HEK293T (cell line): ENCODE data around the gene CKLF.
A peak's percentile ranks its signal among the peaks of the same experiment; 100 is the strongest.

ENCODE experiments used
- CTCF ChIA-PET: fragments of 350-600 bp; formaldehyde crosslinking; extraction: SDS; loops from one replicate; lab custom pipeline; 2021; ENCODE audit warnings: antibody characterized with exemption, inconsistent platforms; lab: Yijun Ruan, JAX
- POLR2A ChIA-PET: fragments of 350-600 bp; formaldehyde crosslinking; extraction: SDS; loops from one replicate; lab custom pipeline; 2020; ENCODE audit warnings: antibody characterized with exemption, inconsistent platforms; lab: Yijun Ruan, JAX
- DNase-seq: peaks from one replicate; pipeline ENCODE4 v3.0.0; 2012; ENCODE audit warnings: mixed read lengths; ENCODE audit errors: extremely low spot score
- ARNT ChIP-seq: fragments of 450-650 bp; IDR thresholded peaks from 2 replicates; pipeline ENCODE4 v1.6.1; 2017; ENCODE audit warnings: mild to moderate bottlenecking
- BHLHE40 ChIP-seq: fragments of 450-650 bp; IDR thresholded peaks from 2 replicates; pipeline ENCODE4 v1.6.1; 2016; ENCODE audit warnings: mild to moderate bottlenecking, moderate library complexity, borderline replicate concordance
- CTBP1 ChIP-seq: fragments of 450-650 bp; IDR thresholded peaks from 2 replicates; pipeline ENCODE4 v1.6.1; 2016; ENCODE audit warnings: borderline replicate concordance
- ELF4 ChIP-seq: fragments of 450-650 bp; IDR thresholded peaks from 2 replicates; pipeline ENCODE4 v1.6.1; 2017; ENCODE audit warnings: antibody characterized with exemption
- FOXA1 ChIP-seq: fragments of 450-650 bp; IDR thresholded peaks from 2 replicates; pipeline ENCODE4 v1.6.1; 2016; ENCODE audit warnings: mild to moderate bottlenecking
- FOXK2 ChIP-seq: fragments of 450-650 bp; IDR thresholded peaks from 2 replicates; pipeline ENCODE4 v1.6.1; 2016; ENCODE audit warnings: mild to moderate bottlenecking
- FOXM1 ChIP-seq: fragments of 450-650 bp; IDR thresholded peaks from 2 replicates; pipeline ENCODE4 v1.6.1; 2017; ENCODE audit warnings: mild to moderate bottlenecking, borderline replicate concordance
- HDGF ChIP-seq: fragments of 450-650 bp; IDR thresholded peaks from 2 replicates; pipeline ENCODE4 v1.6.1; 2017; ENCODE audit warnings: antibody characterized with exemption, borderline replicate concordance
- L3MBTL2 ChIP-seq: fragments of 450-650 bp; conservative IDR thresholded peaks from 2 replicates; pipeline ENCODE4 v1.6.1; 2016; ENCODE audit warnings: mild to moderate bottlenecking
- LEF1 ChIP-seq: fragments of 450-650 bp; IDR thresholded peaks from 2 replicates; pipeline ENCODE4 v1.6.1; 2017; ENCODE audit warnings: mild to moderate bottlenecking, borderline replicate concordance
- NFRKB ChIP-seq: fragments of 450-650 bp; IDR thresholded peaks from 2 replicates; pipeline ENCODE4 v1.6.1; 2016; ENCODE audit warnings: mild to moderate bottlenecking, moderate library complexity
- SP1 ChIP-seq: fragments of 450-650 bp; IDR thresholded peaks from 2 replicates; pipeline ENCODE4 v1.6.1; 2017
- SUZ12 ChIP-seq: fragments of 450-650 bp; IDR thresholded peaks from 2 replicates; pipeline ENCODE4 v1.6.1; 2016; ENCODE audit warnings: mild to moderate bottlenecking
- TARDBP ChIP-seq: fragments of 450-650 bp; IDR thresholded peaks from 2 replicates; pipeline ENCODE4 v1.6.1; 2016
- ZNF384 ChIP-seq: fragments of 450-650 bp; IDR thresholded peaks from 2 replicates; pipeline ENCODE4 v1.6.1; 2016
- TF ChIP-seq, protein P1 (sequence below): fragments of 450-650 bp; IDR thresholded peaks from 2 replicates; pipeline ENCODE4 v1.6.1; 2016

The CKLF gene

GRCh38 chr16:66548068-66548467 lies 4.3 kb upstream of the CKLF start:
- CTCF ChIA-PET = interaction anchor here (0.5 kb wide), 1 partner anchor 166 kb away, joined by 4 read pairs; no protein-coding TSS in a partner anchor
- DNase-seq = no peak
- TF ChIP-seq FOXM1 (no peak), CTBP1 (no peak), ELF4 (no peak), SP1 (no peak), ZNF384 (no peak), LEF1 (no peak), BHLHE40 (no peak), ARNT (no peak), TARDBP (no peak), NFRKB (no peak), SUZ12 (no peak), FOXK2 (no peak), HDGF (no peak)
- TF ChIP-seq, protein P1, sequence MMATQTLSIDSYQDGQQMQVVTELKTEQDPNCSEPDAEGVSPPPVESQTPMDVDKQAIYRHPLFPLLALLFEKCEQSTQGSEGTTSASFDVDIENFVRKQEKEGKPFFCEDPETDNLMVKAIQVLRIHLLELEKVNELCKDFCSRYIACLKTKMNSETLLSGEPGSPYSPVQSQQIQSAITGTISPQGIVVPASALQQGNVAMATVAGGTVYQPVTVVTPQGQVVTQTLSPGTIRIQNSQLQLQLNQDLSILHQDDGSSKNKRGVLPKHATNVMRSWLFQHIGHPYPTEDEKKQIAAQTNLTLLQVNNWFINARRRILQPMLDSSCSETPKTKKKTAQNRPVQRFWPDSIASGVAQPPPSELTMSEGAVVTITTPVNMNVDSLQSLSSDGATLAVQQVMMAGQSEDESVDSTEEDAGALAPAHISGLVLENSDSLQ = no peak
- POLR2A ChIA-PET = interaction anchor here (0.9 to 1.5 kb wide), 4 partner anchors 11 to 320 kb away, joined by 3 read pairs; partner anchors contain the start of gene CMTM2

DNA sequence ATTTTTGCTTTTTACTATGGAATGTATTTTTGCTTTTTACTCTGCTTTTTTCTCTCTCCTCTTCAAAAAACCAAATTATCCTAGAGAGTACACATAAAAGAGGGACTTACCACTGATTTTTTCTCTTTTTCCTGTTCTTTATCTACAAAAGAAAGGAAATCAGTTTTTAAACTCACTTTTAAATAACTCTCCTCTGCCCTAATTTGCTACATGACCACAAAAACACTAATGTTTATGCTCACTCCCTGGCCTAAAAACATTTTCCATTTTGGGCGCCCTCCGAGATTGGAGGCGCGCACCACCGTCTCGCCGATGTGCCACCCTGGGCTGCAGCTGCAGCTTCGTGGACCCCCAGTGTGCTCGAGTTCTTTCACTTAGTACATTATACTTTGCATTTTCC lies 3.5 kb upstream of the CKLF start:
- TF ChIP-seq SUZ12 = no peak
- TF ChIP-seq L3MBTL2 = no peak
- no peak for TF ChIP-seq FOXM1
- no peak for TF ChIP-seq SP1
- TF ChIP-seq FOXK2 = no peak
- TF ChIP-seq CTBP1 = no peak
- TF ChIP-seq ZNF384 = no peak
- no peak for TF ChIP-seq ARNT
- TF ChIP-seq, protein P1 = no peak
- ChIA-PET CTCF (no interaction called here), POLR2A (interaction anchor here (0.6 to 1.5 kb wide), 4 partner anchors 10 to 31 kb away, joined by 3 to 4 read pairs (median 3); partner anchors contain the start of gene CMTM2)
- DNase-seq = no peak

DNA sequence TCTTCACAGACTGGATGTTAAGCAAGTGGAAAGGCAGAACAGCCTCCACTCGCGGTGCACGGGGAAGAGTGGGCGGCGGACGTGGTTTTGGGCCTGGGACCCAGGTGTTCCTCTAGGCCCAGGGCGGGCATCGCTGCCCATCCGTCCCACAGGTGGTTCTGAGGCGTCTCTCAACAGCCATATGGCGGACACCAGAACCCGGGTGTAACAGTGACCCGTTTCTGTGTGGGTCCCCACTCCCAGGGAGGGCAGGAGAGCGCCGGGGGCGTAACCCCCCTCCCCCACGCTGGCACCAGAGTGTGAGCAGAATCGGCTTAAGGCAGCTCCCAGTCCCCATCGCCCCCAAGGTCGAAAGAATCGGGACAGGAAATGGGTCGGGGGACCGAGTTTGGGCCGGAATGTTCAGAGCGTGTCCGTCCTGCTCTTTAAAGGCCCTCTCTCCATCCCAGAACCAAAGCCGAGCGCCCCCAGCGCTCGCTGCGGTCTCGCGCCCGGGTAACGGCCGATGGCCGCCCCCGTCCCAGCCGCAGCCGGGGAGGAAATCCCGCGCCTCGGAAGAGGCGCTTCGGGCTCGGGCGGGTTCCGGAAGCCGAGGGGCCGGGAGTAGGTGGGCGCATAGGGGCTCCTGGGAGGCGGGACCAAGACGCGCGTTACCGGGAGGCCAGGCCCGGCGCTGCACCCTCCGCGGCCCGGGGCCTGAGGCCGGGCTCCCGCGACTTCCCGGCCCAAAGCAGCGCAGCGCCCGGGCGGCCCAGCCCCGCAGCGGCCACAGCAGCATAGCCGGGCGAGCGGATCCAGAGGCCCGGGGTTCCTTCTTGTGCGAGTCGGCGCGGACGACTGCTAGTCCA lies 2.9 kb upstream of the CKLF start, which contains the start of gene TK2:
TK2 (minus strand) TSS at position 839 of the 848 bp plus-strand sequence; CDS start at position 778, 61 bp downstream.
- TF ChIP-seq HDGF (no peak), ELF4 (peak; percentile 17; the same call in 1 of the 2 replicates), LEF1 (peak; percentile 64; the same call in 1 of the 2 replicates)
- CTCF ChIA-PET = no interaction called here
- DNase-seq = peak; percentile 74
- POLR2A ChIA-PET = interaction anchor here (0.6 to 1.6 kb wide), 4 partner anchors 16 to 30 kb away, joined by 3 to 5 read pairs (median 4); partner anchors contain the start of gene CMTM2

DNA sequence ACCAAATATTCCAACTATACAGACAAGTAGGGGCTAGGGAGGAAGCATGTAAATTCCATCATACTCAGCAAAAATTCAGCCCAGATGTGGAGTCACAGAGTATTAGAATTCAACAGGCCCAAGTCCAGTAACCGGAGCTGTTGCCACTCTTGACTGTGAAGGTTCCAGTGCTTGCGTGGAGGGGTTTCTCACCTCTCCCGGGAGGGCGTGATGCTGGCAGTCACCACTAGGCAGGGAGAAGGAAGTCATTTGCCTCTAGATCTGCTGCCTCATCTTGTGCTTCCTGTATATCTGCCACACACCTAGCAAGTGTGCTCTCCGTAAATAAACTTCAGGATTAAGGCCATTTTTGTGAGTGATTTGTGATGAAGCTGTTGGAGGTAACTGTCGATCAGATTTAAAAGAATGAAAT lies 1.0 kb upstream of the CKLF start:
- no peak for TF ChIP-seq TARDBP
- no peak for TF ChIP-seq FOXM1
- TF ChIP-seq NFRKB = no peak
- no peak for TF ChIP-seq L3MBTL2
- no peak for TF ChIP-seq BHLHE40
- no peak for TF ChIP-seq HDGF
- no peak for TF ChIP-seq FOXK2
- no peak for TF ChIP-seq ARNT
- TF ChIP-seq, protein P1 = no peak
- no peak for TF ChIP-seq CTBP1
- no peak for TF ChIP-seq LEF1
- no peak for TF ChIP-seq SUZ12
- TF ChIP-seq ELF4 = no peak
- no peak for TF ChIP-seq ZNF384
- TF ChIP-seq SP1 = no peak
- TF ChIP-seq FOXA1 = no peak
- DNase-seq = peak; percentile 63
- ChIA-PET POLR2A (interaction anchor here (1.4 to 2.9 kb wide), 8 partner anchors 8 to 110 kb away, joined by 4 to 26 read pairs (median 8); no protein-coding TSS in a partner anchor), CTCF (interaction anchor here (0.6 to 1.5 kb wide), 3 partner anchors 57 to 1063 kb away, joined by 3 read pairs; no protein-coding TSS in a partner anchor)

DNA sequence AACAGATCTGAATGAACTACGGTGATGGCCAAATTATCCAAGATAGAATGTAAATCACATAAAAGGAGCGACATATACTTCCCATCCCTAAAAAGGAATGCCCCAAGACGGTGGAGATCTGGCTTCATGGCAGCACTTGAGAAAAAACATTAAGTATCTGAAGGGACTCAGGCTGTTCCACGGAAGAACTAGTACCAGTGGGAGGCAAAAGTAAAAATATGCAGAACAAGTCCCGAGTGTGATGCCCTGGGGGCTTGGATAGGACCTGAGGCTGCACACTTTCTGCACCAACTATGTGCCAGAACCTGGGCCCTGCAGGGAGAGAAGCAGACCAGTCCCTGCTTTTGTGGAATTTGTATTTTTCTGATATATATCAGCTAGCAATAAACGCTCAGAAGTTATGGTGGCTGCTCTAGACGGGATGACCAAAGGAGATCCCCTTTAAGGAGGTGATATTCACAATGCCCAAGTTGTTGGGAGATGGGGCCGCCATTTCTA lies 539 bp upstream of the CKLF start:
- no peak for TF ChIP-seq SUZ12
- TF ChIP-seq, protein P1 = no peak
- no peak for TF ChIP-seq TARDBP
- ChIA-PET POLR2A (interaction anchor here (0.9 to 2.9 kb wide), 10 partner anchors 9 to 146 kb away, joined by 3 to 26 read pairs (median 8); no protein-coding TSS in a partner anchor), CTCF (interaction anchor here (0.6 to 1.5 kb wide), 3 partner anchors 11 to 1062 kb away, joined by 3 to 5 read pairs (median 3); no protein-coding TSS in a partner anchor)
- DNase-seq = no peak
